Activated CD4-positive, alpha-beta T cell treated with anti-CD3 and anti-CD28 coated beads, Interleukin-2, Interleukin-6, amounts not matched to agents 100 ng/mL and 50 ng/mL, durations not matched to agents 16 hours and 8 hours (primary cell): ENCODE measurements around the gene EFL1.

Source experiments
- DNase-seq: peaks from one replicate; pipeline ENCODE4 v3.0.0-alpha.2; 2020

The EFL1 gene

GRCh38 chr15:82114660-82115059 is 147.9 kb downstream of the EFL1 start:
- no peak for DNase-seq

- no peak for DNase-seq
Observed at GRCh38 chr15:82113106-82113715, 149.3 kb downstream of the EFL1 start.

DNA sequence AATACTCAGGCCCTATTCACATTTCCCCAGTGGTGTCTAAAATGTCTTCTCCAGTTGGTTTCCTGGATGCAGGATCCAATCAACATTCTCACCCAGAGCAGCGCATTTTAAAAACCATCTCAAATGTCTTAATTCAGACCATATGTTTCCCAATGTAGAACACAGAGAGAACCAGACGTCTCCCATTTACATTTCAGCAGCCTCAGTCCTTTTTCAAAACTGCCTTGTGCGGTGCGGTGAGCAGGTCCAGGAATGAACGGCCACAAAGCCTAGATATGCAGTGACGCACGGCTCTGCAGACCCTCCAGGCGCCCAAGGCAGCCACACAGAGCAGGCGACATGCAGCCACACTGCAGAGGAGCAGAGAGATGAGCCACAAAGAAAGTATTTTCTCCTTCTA is 150.6 kb downstream of the EFL1 start:
- DNase-seq = no peak

GRCh38 chr15:82110144-82110543 is 152.4 kb downstream of the EFL1 start:
- DNase-seq = no peak

DNA sequence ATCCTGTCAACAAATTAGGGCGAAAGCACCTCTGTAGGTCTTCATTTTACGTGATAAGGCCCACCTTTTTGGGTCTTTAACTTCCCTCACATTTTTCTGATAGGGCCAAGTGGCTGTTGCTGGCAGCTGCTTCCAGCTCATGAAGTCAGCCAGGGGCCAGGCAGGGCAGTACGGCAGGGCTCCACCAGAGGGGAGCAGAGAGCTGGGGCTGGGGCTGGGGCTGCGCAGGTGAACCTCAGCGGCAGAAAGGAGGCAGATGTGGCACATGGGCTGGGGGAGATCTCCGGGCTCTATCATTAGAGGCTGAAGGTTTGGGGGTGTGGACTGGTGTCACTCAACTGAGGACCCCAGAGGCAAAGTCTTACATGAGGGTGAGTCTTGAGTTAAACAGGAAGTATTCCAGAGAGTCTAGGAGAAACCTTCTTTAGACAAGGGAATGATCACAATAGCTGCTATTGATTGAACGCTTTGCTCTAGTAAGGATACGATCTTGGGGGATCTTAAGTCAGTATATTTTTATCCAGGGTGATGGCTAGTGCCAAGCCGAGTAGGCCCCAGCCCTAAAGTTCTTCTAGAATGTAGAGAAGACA is 153.9 kb downstream of the EFL1 start:
- peak; percentile 84 for DNase-seq

GRCh38 chr15:82106679-82107078 is 155.9 kb downstream of the EFL1 start:
- no peak for DNase-seq

DNA sequence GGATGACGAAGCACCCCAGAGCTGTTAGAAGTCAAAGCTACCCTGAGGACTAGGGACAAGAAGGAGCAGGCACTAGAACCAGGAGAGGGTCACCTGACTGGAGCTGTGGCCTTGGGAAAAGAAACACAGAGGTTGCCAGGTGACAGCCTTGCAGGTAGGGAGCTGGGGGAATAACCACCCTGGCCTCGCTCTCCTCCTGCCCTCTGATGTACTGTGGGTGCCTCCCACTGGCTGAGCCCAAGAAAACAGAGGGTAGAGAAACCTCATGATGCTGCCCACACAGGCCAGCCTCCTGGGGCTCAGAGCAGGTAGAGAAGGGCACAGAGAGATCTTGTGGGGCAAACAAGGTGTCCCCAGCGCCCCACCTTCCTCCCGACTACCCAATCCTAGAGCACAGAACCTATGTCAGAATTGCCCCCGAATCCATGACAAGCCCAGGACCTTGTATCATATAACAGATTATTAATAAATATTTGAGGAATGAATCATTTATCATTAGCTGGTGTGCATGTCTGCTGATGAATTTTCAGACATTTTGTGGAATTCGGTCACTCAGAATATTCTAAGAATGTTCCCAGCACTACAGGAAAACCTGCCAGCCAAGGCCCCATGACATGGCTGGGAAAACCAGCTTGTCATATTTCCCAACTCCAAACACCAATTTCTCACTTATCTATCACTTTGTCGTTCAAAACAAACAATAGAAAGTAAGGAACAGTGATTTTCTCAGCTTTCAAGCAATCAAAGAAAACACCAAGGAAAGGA is 156.9 kb downstream of the EFL1 start:
- no peak for DNase-seq

GRCh38 chr15:82103468-82103867 is 159.1 kb downstream of the EFL1 start:
- no peak for DNase-seq

DNA sequence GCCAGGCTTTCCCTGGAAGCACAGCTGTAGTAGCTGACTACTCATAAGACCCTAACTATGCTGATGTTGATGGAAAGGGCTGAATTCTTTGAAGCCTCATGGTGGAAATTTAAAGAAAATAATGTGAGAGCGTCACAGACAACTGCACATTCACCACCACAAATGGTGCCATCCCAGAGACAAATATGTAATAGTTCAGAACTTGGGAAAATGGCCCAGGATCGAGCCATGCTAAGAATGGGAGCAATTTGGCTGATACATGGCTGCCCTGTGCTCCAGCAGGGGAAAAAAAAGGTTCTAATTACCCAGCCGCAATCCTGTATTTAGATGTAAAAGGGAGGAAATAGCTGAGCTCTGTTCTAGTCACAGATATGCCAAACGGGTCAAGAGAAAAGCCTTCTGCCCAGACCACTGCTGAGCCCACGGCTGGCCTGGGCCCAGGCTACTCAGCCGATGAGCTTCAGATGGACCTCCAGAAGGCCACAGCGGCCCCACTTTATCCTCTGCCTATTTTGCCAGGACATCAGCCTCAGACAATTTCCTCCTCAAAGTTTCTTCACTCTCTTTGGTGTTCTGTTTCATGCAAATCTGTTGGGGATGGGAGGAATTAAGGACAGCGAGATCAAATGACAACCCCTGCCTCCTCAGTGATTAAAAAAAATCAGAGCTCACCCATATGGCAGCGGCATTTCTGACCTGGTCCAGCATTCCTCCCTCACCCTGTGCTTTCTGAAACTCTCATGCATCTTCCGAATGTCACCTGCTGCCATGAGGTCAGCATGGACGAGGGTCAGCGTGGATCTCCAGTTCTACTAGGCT is 162.2 kb downstream of the EFL1 start:
- DNase-seq = no peak

DNA sequence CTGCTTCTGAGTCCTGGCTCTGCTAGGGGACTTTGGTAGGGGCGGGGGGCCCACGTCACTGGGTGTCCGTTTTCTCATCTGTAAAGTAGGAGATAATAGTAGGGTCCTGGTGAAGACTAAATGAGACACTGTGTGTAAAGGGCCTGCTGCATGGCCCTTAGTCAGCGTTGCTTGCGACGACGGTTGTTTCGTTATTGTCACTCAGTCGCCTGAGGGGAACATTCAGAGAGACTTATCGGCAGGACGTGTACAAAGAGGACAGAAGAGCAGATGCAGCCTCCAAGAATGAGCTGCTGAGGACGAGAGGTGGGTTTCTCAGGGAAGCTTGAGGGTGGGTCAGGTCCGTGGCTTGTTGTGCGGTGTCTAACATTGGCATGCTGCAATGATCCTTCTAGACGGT is 163.9 kb downstream of the EFL1 start:
- DNase-seq = no peak

GRCh38 chr15:82095803-82096202 is 166.7 kb downstream of the EFL1 start:
- DNase-seq = no peak

DNA sequence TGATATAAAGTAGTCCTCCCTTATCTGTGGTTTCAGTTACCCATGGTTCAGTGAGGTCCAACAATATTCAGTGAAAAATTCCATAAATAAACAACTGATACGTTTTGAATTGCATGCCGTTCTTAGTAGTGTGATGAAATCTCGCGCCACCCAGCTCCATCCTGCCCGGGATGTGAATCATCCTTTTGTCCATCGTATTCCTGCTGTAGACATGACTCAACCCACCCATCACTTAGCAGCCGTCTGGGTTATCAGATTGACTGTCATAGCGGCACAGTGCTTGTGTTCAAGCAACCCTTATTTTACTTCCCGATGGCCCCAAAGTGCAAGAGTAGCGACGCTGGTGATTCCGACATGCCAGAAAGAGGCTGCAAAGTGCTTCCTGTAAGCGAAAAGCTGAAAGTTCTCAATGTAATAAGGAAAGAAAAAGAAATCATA is 168.7 kb downstream of the EFL1 start:
- DNase-seq = no peak

DNA sequence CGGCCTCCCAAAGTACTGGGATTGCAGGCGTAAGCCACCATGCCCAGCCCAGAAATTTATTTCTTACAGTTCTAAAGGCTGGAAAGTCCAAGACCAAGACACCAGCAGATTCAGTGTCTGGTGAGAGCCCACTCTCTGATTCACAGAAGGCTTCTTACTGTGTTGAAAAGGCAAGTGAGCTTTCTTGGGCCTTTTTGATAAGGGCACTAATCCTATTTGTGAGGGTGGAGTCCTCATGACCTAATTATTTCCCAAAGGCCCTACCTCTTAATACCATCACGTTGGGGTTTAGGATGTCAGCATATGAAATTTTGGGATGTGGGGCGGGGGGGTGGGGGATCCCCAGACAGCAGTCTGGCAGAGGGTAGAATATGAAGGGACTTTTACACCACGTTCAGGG is 169.2 kb downstream of the EFL1 start:
- no peak for DNase-seq

DNA sequence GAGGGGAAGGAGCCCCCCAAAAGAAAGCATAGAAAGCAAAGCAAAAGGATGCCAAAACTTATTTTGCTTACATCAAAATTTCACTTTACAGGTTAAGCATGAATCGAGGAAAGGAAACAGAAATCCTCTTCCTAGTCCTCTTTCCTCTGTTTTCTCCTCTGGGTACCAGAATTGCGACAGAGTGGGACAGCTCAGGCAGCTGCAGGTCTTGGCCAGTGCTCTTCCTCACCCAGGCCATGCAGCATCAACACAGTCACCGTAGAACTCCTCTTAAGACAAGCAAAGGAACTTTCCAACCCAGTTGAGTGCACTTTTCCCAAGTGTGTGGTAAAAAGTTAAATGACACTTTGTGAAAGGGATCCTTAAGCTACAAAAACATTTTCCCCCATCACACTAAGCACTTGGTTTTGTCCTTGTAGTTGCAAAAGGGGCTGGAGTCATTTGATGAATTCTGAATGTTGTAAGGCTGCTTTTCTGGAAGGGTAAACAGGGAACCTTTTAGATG is 170.8 kb downstream of the EFL1 start:
- no peak for DNase-seq

- DNase-seq = no peak
Observed at GRCh38 chr15:82086243-82086995, 176.1 kb downstream of the EFL1 start.

DNA sequence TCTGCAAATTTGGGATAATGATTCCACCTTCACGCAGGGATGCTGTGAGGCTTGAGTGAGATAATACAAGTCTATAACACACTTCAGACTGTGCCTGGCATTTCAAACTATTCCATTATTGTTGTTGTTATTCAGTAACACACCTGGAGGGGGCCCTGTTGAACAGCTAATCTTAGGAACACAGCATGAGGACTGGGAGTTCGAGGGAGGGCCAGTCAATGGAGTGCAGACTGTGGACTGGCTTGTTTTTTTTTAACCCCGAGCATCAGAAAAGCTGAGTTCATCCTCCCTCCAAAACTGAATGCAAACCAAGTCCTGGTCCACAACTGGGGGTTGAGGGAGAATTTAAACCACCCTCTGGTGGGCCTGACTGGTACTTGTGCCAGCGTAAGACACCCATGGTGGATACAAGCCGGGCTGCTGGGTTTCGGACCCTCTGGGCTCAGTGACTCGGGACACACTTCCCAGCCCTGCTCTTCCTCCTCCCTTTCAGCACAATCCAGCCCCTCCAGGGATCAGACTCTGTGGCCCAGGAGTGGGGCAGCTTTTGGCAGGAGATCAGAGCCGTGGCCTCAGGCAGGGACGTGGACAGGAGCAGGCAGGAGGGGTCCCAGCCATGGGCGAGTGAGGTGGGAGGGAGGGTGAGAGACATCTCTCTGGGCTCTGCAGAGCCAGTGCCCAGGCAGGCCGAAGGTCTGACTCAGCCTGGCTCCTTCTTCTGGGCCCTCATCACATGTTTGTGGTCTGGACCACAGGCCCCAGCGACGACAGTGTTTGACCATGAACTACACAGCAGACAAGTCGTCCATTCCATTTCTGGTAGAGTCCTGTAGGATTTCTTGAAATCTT is 180.4 kb downstream of the EFL1 start:
- no peak for DNase-seq

DNA sequence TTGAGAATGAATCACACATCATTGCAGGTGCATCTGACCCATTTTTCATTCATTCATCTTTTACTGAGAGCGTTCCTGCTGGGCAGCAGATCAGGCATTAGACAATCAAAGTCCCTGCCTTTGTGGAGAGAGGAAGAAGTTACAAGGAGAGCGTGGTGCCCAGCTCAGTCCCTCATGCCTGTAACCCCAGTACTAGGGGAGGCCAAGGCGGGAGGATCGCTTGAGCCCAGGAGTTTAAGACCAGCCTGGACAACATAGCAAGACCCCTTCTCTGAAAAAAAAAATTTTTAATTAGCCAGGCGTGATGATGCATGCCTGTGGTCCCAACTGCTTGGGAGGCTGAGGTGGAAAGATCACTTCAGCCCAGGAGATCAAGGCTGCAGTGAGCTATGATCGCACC is 181.8 kb downstream of the EFL1 start:
- no peak for DNase-seq
